ENCODE results near the gene OLA1.

DNA sequence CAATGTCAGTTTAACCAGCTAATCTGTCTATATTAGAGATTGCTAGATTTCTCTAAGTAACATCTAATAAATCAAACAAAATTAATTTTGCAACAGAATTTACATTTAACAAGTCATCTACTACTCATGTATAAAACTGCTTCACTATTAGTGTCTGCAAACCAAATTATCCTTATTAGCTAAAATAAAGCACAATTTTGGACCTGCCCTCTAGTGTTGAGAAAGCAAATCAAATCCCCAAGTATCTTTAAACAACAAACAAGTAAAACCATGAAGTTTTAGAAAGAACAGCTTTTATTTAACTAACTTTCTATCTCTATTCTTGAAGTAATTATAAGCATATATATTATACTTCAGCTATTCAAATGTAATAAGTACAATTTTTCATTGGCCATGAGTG, 170.1 kb downstream of the OLA1 start:
- TF ChIP-seq EZH2 (IDR thresholded peaks at IDR 0.05) (no peak), POLR2AphosphoS5 (IDR thresholded peaks at IDR 0.05; ENCODE audit: borderline replicate concordance, low read depth, low read length) (no peak)

Data from SK-N-MC (cell line).